Left forelimb (tissue), 1 donor: ENCODE results near the gene PARN.

Experiments used
- DNase-seq: peaks from one replicate; pipeline ENCODE4 v3.0.0-alpha.2; 2018; ENCODE audit warnings: low spot score

Gene PARN

GRCh38 chr16:14499110-14499509, 130.9 kb downstream of the PARN start:
- no peak for DNase-seq

DNA sequence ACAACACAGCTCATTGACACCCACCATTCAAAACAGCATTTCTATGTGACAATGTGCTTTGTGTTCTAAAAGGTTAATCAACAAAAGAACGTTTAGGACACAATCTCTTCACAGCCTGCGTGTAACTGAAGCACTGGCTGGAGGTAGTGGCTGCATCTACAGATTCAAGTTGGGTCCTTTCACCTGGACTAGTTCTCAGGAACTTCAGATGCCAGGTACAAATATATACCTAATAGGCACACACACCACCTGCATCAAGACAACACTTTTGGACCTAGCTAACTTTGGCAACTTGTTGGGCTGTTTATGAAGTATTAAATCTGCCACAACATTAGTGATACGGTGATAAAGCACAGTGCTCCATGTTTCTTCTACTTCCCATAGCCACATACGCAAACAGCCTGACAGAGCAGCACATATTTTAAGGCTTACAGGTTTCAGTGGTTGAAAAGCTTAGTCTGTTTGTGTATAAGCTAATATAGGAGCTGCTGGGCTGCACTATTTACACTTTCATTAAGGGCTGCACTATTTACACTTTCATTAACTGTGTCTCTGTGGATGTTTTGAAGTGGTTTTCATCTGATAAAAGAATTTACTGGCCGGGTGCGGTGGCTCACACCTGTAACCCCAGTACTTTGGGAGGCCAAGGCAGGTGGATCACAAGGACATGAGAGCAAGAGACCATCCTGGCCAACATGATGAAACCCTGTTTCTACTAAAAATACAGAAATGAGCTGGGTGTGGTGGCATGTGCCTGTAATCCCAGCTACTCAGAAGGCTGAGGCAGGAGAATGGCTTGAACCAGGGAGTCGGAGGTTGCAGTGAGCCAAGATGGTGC, 132.6 kb downstream of the PARN start:
- DNase-seq, result no peak

GRCh38 chr16:14496786-14497185, 133.3 kb downstream of the PARN start:
- DNase-seq, result no peak

DNA sequence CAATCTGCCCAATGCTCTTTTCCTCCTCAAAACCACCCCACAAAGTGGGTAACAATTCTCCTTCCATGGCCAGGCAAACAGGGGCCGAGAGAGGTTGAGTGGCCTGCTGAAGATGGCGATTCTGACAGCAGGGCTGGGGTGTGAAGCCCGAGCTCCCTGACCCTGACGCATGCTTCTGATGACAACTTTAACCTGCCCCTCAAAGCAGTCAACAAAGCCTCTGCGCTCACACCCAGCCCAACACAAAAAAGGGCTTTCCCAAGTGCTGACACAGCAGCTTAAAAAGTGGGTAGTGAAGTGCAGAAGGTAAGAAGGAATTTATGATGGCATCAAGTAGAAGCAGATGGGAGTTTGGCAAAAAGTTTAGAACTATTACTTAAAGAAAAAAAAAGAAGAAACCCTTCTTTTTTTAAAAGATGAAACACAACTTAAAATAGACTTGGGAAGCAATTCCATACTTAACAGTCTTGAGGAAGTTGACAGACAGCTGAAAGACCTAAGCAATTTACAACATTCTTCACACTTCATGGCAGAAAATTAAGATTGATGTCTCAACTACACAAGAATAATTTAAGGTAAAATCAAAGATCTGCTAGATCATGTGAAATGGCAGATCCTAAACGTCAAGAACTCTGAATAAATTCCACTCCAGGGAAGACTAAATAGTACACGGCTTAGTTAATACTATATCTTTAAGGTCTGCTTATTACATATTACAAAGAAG, 133.9 kb downstream of the PARN start:
- no peak for DNase-seq

DNA sequence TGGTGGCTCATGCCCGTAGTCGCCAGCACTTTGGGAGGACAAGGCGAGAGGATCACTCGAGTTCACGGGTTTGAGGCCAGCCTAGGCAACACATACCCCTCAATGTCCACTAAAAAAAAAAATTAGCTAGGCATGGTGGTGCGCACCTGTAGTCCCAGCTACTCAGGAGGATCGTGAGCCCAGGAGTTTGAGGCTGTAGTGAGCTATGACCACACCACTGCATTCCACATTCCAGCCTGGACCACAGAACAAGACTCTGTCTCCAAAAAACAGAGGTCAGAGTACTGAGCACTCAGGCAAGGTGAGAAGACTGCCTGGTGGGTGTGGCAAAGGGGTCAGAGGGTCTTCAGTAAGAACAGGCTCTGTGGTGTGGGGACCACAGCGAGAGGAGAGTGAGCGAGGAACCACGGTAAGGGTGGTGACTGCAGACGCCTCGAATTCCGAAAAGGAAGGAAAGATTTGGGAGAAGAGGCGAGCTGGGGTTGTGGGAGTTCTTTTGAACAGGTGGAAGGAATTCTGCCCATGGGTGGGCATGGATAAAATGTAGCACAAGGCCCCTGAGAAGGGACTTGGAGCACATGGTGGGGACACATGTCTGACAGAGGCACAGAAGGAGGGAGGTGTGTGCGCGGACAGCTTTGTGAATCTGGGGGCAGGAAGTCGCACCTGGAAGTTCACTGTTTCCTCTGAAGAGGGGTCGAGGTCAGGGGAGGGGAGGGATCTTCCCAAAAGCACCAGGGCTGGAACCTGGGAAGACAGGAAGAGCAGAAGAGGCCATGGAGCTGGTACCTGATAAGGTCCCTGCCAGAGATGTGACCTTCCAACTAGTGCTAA, 134.6 kb downstream of the PARN start:
- DNase-seq, result no peak

- DNase-seq, result no peak
Measured at GRCh38 chr16:14494396-14494966, 135.6 kb downstream of the PARN start.

DNA sequence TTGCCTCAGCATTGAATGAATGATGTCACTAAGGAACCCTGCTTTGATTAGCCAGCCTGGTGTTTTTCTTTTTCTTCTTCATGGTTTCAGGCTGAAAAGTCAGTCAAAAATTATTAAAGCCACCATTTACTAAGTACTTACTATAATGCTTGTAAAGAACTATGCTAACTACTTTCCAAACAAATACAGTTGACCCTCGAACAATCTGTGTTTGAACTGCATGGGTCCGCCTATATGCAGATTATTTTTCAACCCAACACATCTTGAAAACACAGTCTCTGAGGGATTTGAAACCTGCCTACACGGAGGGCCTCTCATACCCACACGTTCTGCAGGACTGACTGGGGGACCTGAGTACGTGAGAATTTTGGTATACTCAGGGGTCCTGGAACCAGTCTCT, 136.3 kb downstream of the PARN start:
- no peak for DNase-seq

DNA sequence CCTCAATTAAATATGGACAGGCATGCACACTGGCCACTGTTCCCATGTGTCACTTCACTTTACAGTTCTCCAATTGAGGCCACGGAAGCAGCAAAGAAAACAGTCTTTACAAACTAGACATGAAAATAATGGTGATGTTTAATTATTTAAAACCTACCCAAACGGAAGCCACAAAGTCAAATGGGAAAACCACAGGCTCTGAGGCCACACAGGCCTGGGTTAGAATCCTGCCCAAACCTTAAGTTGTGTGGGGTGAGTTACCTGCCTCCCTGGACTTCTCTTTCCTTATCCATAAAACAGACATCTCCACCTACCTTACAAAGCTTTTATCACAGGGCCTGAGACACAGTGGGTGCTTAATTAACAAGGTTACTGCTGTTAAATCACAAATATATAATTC, 137.4 kb downstream of the PARN start:
- no peak for DNase-seq

GRCh38 chr16:14491861-14492529, 138.1 kb downstream of the PARN start:
- no peak for DNase-seq

- no peak for DNase-seq
Measured at GRCh38 chr16:14490235-14490634, 139.8 kb downstream of the PARN start.

- no peak for DNase-seq
Measured at GRCh38 chr16:14489460-14489859, 140.6 kb downstream of the PARN start.

- no peak for DNase-seq
Measured at GRCh38 chr16:14487579-14487978, 142.5 kb downstream of the PARN start.

GRCh38 chr16:14486520-14487303, 143.3 kb downstream of the PARN start:
- peak; percentile 75 for DNase-seq

DNA sequence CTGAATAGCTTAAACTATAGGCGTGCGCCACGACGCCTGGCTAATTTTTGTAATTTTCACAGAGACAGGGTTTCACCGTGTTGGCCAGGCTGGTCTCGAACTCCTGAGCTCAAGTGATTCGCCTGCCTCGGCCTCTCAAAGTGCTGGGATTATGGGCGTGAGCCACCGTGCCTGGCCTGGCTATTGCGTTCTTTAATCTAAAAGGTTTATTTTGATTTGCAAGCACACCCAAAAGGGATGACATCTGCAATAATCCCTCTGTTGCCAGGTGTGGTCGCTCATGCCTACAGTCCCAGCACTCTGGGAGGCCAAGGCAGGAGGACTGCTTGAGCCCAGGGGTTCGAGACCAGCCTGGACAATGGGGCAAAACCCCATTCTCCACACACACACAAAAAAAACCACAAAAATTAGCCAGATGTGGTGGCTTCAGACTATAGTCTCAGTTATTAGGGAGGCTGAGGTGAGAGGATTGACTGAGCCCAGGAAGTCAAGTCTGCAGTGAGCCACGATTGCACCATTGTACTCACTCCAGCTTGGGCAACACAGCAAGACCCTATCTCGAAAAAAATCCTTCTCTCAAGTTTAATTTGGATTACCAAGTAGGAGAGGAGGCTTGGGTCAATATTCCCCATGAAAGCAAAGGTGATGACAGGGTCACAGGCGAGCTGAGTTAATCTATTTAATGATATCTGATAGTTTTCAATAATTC, 144.1 kb downstream of the PARN start:
- no peak for DNase-seq

DNA sequence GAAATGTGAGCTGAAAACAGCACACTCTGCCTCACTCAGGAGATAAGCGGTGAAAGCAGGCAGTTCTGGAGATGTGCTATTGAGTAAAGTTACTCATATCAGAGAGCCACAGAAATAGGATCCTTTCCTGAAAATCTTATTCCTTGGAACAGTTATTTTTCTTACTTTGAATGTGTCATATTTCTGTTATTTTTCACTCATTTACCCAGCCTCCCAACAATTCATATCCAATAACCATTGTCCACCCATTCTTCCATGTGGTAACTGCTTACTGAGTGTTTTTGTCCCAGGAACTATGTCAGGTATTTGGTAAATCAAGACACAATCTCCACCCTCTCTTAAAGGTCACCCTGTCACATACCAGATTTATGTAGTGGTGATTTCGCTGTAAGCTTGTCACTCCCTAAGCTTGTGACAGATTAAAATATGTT, 144.9 kb downstream of the PARN start:
- DNase-seq, result no peak

GRCh38 chr16:14483819-14484385, 146.2 kb downstream of the PARN start:
- no peak for DNase-seq

- no peak for DNase-seq
Measured at GRCh38 chr16:14476183-14476582, 153.9 kb downstream of the PARN start.

DNA sequence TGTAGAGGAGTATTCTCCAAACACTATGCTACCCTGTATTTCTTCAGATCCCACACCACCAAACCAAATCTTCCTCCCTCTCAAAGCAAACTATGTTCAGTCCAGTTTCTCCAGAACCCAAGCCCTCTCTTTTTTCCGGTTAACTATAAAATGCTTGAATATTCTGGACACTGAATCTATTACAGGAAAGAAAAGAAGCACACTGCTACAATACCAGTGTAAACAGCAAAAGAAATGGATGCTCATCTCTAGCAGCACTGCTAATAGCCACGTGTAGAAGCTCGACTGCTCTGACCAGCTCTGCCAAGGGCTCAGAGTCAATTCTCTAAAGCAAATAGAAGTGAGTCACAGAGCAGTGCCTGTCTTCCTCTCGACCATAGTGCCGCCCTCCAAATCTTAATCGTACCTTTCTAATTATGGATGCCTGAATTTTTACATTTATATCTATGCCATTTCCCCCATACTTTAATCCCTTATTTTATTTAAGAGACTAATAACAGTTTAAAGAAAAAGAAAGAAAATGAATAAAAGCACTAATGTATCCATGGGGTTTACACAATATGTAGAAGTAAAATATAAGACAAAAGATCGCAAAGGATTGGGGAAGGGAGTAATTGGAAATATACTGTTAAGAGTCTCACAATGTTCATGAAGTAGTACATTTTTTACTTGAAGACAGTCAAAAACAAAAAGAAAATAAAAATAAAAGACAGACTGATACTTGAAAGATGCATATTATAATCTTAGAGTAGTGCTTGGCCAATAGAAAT, 154.5 kb downstream of the PARN start:
- DNase-seq, result no peak

DNA sequence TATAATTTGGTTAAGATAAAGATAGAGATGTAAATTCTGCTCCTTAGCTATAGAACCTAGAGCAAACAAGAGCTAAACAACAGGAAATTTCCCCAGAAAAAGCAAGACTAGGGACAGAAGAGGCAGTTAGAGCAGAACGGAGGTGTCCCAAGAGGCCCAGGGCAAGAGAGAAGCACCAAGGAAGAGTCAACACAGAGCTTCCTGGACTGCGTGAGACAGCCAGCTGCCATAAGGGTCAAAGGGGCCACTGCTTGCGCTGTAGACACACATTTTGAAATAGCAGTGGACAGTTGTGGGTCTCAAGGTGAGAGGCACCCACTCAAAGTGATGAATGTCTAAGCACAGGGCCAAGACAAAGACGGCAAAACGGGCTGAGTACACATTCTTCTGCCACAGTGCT, 156.6 kb downstream of the PARN start:
- no peak for DNase-seq
